GM23338 (cell line): Measurements from ENCODE around the gene ALDH16A1. TPM values are rescaled to one million over a fixed set of nuclear protein-coding genes. Genes with fewer than 3 reads are reported as not detected.
"Not testable (repeated sequence)": the region's sequence is repeated elsewhere in the genome, so short reads cannot be mapped to it uniquely, and the experiment has no call there.

Experiments used
- ATAC-seq: fragments of 200-7000 bp; cut with Tn5 transposase; 3 replicates; pipeline ENCODE4 v1.9.1; 2020
- DNase-seq: peaks from one replicate; pipeline ENCODE4 v3.0.0-alpha.2; 2015; ENCODE audit warnings: low spot score
- H2AFZ ChIP-seq: fragments of 200-600 bp; sonication (generic); 2 replicates; pipeline ENCODE4 v1.8.0; 2016; ENCODE audit warnings: antibody characterized with exemption, mild to moderate bottlenecking, moderate library complexity
- H3F3A ChIP-seq: fragments of 200-600 bp; sonication (generic); replicated peaks from 2 replicates; pipeline ENCODE4 v1.8.0; 2017; ENCODE audit warnings: antibody characterized with exemption, mixed run types, low read depth
- H3K27ac ChIP-seq: fragments of 200-600 bp; sonication (generic); 2 replicates; pipeline ENCODE4 v1.6.1; 2016; ENCODE audit warnings: low read depth
- H3K27me3 ChIP-seq: fragments of 200-600 bp; sonication (generic); 2 replicates; pipeline ENCODE4 v1.8.0; 2016; ENCODE audit warnings: mild to moderate bottlenecking, mixed run types, moderate library complexity; ENCODE audit not compliant: insufficient read depth
- H3K36me3 ChIP-seq: fragments of 200-600 bp; sonication (generic); 2 replicates; pipeline ENCODE4 v1.8.0; 2016; ENCODE audit warnings: mild to moderate bottlenecking; ENCODE audit not compliant: insufficient read depth
- H3K4me1 ChIP-seq: fragments of 200-600 bp; sonication (generic); 2 replicates; pipeline ENCODE4 v1.8.0; 2016; ENCODE audit warnings: mild to moderate bottlenecking, moderate library complexity; ENCODE audit not compliant: insufficient read depth
- H3K4me2 ChIP-seq: fragments of 200-600 bp; sonication (generic); 2 replicates; pipeline ENCODE4 v1.7.1; 2017; ENCODE audit warnings: mixed run types
- H3K4me3 ChIP-seq: fragments of 200-600 bp; sonication (generic); 2 replicates; pipeline ENCODE4 v1.6.1; 2016; ENCODE audit warnings: mixed run types
- H3K79me2 ChIP-seq: fragments of 200-600 bp; sonication (generic); replicated peaks from 2 replicates; pipeline ENCODE4 v1.8.0; 2017; ENCODE audit warnings: mild to moderate bottlenecking; ENCODE audit not compliant: insufficient read depth
- H3K9me2 ChIP-seq: fragments of 200-600 bp; sonication (generic); 2 replicates; pipeline ENCODE4 v1.8.0; 2017; ENCODE audit not compliant: insufficient read depth
- H4K20me1 ChIP-seq: fragments of 200-600 bp; sonication (generic); replicated peaks from 2 replicates; pipeline ENCODE4 v1.8.0; 2017; ENCODE audit warnings: mild to moderate bottlenecking; ENCODE audit not compliant: insufficient read depth
- H3K27ac Mint-ChIP-seq: 2 replicates; pipeline ENCODE4 v1.8.0; 2020; ENCODE audit warnings: inconsistent platforms, mild to moderate bottlenecking, moderate library complexity, mixed read lengths
- H3K27me3 Mint-ChIP-seq: 3 replicates; pipeline ENCODE4 v1.8.0; 2022; ENCODE audit warnings: low read depth, mild to moderate bottlenecking, moderate library complexity, mixed read lengths, inconsistent platforms; ENCODE audit not compliant: insufficient read depth, poor library complexity
- H3K36me3 Mint-ChIP-seq: 3 replicates; pipeline ENCODE4 v1.8.0; 2021; ENCODE audit warnings: low read depth, mild to moderate bottlenecking, inconsistent platforms, moderate library complexity, mixed read lengths
- H3K4me1 Mint-ChIP-seq: 3 replicates; pipeline ENCODE4 v1.8.0; 2020; ENCODE audit warnings: mild to moderate bottlenecking, inconsistent platforms, mixed read lengths
- H3K4me3 Mint-ChIP-seq: 3 replicates; pipeline ENCODE4 v1.8.0; 2021; ENCODE audit warnings: moderate library complexity, mild to moderate bottlenecking, inconsistent platforms, mixed read lengths
- H3K9me3 Mint-ChIP-seq: 3 replicates; pipeline ENCODE4 v1.8.0; 2020; ENCODE audit warnings: moderate library complexity, mild to moderate bottlenecking, inconsistent platforms, mixed read lengths
- CREB1 ChIP-seq: fragments of 250-450 bp; sonication (Bioruptor Pico); IDR thresholded peaks from 2 replicates; pipeline ENCODE4 v1.5.0; 2020; ENCODE audit warnings: low read depth, mild to moderate bottlenecking, moderate library complexity
- EZH2 ChIP-seq: fragments of 200-600 bp; sonication (generic); IDR thresholded peaks from one replicate; pipeline ENCODE4 v1.8.0; 2017; ENCODE audit warnings: antibody characterized with exemption, mild to moderate bottlenecking, low read depth; ENCODE audit not compliant: unreplicated experiment
- EZH2phosphoT487 ChIP-seq: fragments of 200-600 bp; sonication (generic); IDR thresholded peaks from one replicate; pipeline ENCODE4 v1.8.1; 2018; ENCODE audit warnings: antibody characterized with exemption; ENCODE audit not compliant: unreplicated experiment
- NANOG ChIP-seq: IDR thresholded peaks from 2 replicates; pipeline ENCODE4 v1.6.1; 2016; ENCODE audit warnings: antibody characterized with exemption, borderline replicate concordance
- POLR2AphosphoS5 ChIP-seq: IDR thresholded peaks from 2 replicates; pipeline ENCODE4 v1.6.1; 2016; ENCODE audit warnings: antibody characterized with exemption, low read depth
- STAT1 ChIP-seq: IDR thresholded peaks from one replicate; pipeline ENCODE4 v1.6.1; 2016; ENCODE audit warnings: antibody characterized with exemption; ENCODE audit not compliant: unreplicated experiment
- ZNF331 ChIP-seq: fragments of 250-450 bp; sonication (Bioruptor Pico); IDR thresholded peaks from 2 replicates; pipeline ENCODE4 v1.5.0; 2020; ENCODE audit warnings: low read depth, mild to moderate bottlenecking, moderate library complexity
- polyA plus RNA-seq: library from polyadenylated mRNA; unstranded; fragments of >200 nt; fragmentation: Nextera tagmentation; extraction: Ambion mirVana; gene quantifications from 2 replicates; pipeline ENCODE4 v1.2.1, GENCODE V29; 2016
- total RNA-seq: library from RNA; depleted of rRNA; stranded (reverse); fragments of >200 nt; shearing (Covaris generic); gene quantifications from 2 replicates; pipeline ENCODE4 v1.2.3, GENCODE V29; 2014
- TF ChIP-seq, protein P1 (sequence below): IDR thresholded peaks from one replicate; pipeline ENCODE4 v1.6.1; 2018; ENCODE audit warnings: antibody characterized with exemption; ENCODE audit not compliant: unreplicated experiment
- TF ChIP-seq, protein P2 (sequence below), 2 experiments: fragments of 200-600 bp in 1 of 2; sonication (generic) in 1 of 2; conservative IDR thresholded peaks; 2 replicates each; pipeline versions ENCODE4 v1.5.1 to v1.6.1; 2016 to 2017; ENCODE audit warnings: antibody characterized with exemption in 2 of 2, low read depth in 2 of 2, mild to moderate bottlenecking in 2 of 2, moderate library complexity in 1 of 2
- TF ChIP-seq, protein P3 (sequence below): IDR thresholded peaks from 2 replicates; pipeline ENCODE4 v1.6.1; 2016; ENCODE audit warnings: antibody characterized with exemption

Gene ALDH16A1
- total and polyA plus RNA-seq, 2 experiments from 2014 or later: 16.8 to 57.3 TPM

DNA sequence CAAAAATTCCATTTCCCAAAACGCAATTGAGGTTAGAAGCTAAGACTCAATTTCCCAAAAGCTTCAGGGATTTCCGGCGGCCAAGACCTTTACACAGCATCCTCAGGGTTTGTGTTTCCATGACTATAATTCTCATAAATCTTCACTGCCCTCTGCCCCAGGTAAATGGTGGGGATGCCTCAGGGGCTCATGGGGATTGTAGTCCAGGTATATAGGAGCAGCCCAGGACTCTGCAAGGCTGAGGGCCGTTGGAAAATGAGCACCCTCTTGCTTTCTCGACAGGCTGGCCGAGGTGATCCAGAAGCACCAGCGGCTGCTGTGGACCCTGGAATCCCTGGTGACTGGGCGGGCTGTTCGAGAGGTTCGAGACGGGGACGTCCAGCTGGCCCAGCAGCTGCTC, 6.4 kb downstream of the ALDH16A1 start:
- H3K79me2 ChIP-seq: peaks cover 15% of the 10 kb centered on the region
- H3K36me3 ChIP-seq: no peaks in the 10 kb centered on the region
- TF ChIP-seq EZH2 (no peak), POLR2AphosphoS5 (no peak), STAT1 (no peak), NANOG (no peak), ZNF331 (CRISPR knock-in tag) (no peak), EZH2phosphoT487 (no peak), CREB1 (CRISPR knock-in tag) (no peak)
- TF ChIP-seq, protein P1, sequence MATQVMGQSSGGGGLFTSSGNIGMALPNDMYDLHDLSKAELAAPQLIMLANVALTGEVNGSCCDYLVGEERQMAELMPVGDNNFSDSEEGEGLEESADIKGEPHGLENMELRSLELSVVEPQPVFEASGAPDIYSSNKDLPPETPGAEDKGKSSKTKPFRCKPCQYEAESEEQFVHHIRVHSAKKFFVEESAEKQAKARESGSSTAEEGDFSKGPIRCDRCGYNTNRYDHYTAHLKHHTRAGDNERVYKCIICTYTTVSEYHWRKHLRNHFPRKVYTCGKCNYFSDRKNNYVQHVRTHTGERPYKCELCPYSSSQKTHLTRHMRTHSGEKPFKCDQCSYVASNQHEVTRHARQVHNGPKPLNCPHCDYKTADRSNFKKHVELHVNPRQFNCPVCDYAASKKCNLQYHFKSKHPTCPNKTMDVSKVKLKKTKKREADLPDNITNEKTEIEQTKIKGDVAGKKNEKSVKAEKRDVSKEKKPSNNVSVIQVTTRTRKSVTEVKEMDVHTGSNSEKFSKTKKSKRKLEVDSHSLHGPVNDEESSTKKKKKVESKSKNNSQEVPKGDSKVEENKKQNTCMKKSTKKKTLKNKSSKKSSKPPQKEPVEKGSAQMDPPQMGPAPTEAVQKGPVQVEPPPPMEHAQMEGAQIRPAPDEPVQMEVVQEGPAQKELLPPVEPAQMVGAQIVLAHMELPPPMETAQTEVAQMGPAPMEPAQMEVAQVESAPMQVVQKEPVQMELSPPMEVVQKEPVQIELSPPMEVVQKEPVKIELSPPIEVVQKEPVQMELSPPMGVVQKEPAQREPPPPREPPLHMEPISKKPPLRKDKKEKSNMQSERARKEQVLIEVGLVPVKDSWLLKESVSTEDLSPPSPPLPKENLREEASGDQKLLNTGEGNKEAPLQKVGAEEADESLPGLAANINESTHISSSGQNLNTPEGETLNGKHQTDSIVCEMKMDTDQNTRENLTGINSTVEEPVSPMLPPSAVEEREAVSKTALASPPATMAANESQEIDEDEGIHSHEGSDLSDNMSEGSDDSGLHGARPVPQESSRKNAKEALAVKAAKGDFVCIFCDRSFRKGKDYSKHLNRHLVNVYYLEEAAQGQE: no peak
- TF ChIP-seq, protein P2, sequence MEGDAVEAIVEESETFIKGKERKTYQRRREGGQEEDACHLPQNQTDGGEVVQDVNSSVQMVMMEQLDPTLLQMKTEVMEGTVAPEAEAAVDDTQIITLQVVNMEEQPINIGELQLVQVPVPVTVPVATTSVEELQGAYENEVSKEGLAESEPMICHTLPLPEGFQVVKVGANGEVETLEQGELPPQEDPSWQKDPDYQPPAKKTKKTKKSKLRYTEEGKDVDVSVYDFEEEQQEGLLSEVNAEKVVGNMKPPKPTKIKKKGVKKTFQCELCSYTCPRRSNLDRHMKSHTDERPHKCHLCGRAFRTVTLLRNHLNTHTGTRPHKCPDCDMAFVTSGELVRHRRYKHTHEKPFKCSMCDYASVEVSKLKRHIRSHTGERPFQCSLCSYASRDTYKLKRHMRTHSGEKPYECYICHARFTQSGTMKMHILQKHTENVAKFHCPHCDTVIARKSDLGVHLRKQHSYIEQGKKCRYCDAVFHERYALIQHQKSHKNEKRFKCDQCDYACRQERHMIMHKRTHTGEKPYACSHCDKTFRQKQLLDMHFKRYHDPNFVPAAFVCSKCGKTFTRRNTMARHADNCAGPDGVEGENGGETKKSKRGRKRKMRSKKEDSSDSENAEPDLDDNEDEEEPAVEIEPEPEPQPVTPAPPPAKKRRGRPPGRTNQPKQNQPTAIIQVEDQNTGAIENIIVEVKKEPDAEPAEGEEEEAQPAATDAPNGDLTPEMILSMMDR (conservative IDR thresholded peaks at IDR 0.05; ENCODE audit: low read depth in 2 of 2): no peak
- TF ChIP-seq, protein P3, sequence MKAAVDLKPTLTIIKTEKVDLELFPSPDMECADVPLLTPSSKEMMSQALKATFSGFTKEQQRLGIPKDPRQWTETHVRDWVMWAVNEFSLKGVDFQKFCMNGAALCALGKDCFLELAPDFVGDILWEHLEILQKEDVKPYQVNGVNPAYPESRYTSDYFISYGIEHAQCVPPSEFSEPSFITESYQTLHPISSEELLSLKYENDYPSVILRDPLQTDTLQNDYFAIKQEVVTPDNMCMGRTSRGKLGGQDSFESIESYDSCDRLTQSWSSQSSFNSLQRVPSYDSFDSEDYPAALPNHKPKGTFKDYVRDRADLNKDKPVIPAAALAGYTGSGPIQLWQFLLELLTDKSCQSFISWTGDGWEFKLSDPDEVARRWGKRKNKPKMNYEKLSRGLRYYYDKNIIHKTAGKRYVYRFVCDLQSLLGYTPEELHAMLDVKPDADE: no peak
- no peak overlapping the region for H3K4me2 ChIP-seq
- H3F3A ChIP-seq: 0 out of 2 replicates have a peak, but pooled peaks cover 2% of the 10 kb centered on the region
- ATAC-seq: peak; percentile 42
- H3K4me3 Mint-ChIP-seq: no peak overlapping the region
- no peak overlapping the region for H2AFZ ChIP-seq
- no peaks in the 10 kb centered on the region for H3K27me3 ChIP-seq
- H4K20me1 ChIP-seq: no peaks in the 10 kb centered on the region
- H3K9me2 ChIP-seq: no peaks in the 10 kb centered on the region
- no peak overlapping the region for H3K27ac Mint-ChIP-seq
- H3K27ac ChIP-seq: no peak overlapping the region
- peaks cover 38% of the 10 kb centered on the region for H3K36me3 Mint-ChIP-seq
- H3K4me3 ChIP-seq: no peak overlapping the region
- no peak for DNase-seq
- H3K9me3 Mint-ChIP-seq: no peaks in the 10 kb centered on the region
- H3K27me3 Mint-ChIP-seq: peaks cover 7% of the 10 kb centered on the region
- 0 out of 2 replicates have a peak, but pooled peaks cover under 1% of the 10 kb centered on the region for H3K4me1 ChIP-seq
- no peaks in the 10 kb centered on the region for H3K4me1 Mint-ChIP-seq

DNA sequence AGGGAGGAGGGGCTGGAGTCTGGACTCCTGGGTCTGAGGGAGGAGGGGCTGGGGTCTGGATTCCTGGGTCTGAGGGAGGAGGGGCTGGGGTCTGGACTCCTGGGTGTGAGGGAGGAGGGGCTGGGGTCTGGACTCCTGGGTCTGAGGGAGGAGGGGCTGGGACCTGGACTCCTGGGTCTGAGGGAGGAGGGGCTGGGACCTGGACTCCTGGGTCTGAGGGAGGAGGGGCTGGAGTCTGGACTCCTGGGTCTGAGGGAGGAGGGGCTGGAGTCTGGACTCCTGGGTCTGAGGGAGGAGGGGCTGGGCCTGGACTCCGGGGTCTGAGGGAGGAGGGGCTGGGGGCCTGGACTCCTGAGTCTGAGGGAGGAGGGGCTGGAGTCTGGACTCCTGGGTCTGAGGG, 8.1 kb downstream of the ALDH16A1 start:
- not testable (repeated sequence) for H3K79me2 ChIP-seq, H3F3A ChIP-seq, H3K4me3 Mint-ChIP-seq, DNase-seq, H3K27ac ChIP-seq, H3K36me3 ChIP-seq, H3K4me3 ChIP-seq, H2AFZ ChIP-seq, H3K27ac Mint-ChIP-seq, H3K9me3 Mint-ChIP-seq, H3K4me1 Mint-ChIP-seq, ATAC-seq, H3K27me3 ChIP-seq, H3K4me2 ChIP-seq, H4K20me1 ChIP-seq, H3K9me2 ChIP-seq, H3K4me1 ChIP-seq
- Mint-ChIP-seq H3K27me3 (peaks cover 11% of the 10 kb centered on the region), H3K36me3 (peaks cover 39% of the 10 kb centered on the region)
